GM12864 (cell line): Measurements from ENCODE around the gene PSME3.

Experiments
- DNase-seq: peaks from one replicate; pipeline ENCODE4 v3.0.0-alpha.2; 2011; ENCODE audit warnings: low read depth
- H3K4me3 ChIP-seq: 2 replicates; pipeline ENCODE4 v1.5.1; 2011; ENCODE audit warnings: mild to moderate bottlenecking, low read depth, low read length, control low read depth
- TF ChIP-seq, protein P1 (sequence below): IDR thresholded peaks from 2 replicates; pipeline ENCODE4 v1.5.1; 2011; ENCODE audit warnings: low read depth, mild to moderate bottlenecking, moderate library complexity, low read length, control low read depth, inconsistent platforms; ENCODE audit errors: missing control alignments

The PSME3 gene

DNA sequence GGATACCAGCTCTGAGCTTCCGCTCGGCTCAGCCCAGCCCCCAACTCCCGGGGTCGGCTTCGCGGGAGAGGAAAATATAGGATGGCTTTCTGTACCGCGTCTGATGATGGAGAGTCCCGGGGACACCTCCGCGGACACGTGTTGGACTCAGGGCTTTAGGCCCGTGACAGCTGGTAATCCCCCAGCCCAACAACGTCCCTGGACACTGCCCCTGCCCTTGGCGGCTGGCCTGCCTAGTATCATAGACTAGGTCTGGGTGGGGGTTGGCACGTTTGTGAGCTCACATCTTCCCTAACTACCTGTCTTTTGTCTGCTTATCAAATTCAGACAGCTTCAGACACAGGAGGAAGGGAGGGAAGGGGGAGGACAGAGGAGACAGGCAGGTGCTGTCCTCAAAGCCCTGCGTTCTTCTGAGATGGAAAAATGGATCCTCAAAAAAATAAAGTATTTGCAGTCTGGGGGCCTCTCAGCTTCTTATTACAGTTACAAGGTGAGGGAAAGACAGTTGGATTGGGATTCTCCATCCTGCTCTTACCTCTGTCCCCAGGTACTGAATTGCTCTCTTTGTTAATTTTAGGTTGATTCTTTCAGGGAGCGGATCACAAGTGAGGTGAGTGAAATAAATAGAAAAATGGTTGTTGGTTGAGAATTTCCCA, 698 bp downstream of the PSME3 start:
- DNase-seq: no peak

DNA sequence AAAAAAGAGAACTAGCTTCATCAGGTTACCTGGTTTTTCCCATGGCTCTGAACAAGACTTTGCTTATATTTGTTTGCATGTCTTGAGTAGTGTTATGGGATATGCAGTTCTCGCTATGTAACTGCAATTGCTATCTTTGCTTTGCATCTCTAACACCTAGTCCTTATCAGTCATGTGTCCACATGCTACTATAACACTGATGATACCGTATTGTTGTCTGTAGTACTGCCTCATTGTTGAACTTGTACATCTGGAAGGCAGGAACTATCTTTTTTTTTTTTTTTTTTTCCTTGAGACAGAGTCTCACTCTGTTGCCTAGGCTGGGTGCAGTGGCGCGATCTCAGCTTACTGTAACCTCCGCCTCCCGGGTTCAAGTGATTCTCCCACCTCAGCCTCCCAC, 2.5 kb downstream of the PSME3 start:
- no peak for DNase-seq
- TF ChIP-seq, protein P1, sequence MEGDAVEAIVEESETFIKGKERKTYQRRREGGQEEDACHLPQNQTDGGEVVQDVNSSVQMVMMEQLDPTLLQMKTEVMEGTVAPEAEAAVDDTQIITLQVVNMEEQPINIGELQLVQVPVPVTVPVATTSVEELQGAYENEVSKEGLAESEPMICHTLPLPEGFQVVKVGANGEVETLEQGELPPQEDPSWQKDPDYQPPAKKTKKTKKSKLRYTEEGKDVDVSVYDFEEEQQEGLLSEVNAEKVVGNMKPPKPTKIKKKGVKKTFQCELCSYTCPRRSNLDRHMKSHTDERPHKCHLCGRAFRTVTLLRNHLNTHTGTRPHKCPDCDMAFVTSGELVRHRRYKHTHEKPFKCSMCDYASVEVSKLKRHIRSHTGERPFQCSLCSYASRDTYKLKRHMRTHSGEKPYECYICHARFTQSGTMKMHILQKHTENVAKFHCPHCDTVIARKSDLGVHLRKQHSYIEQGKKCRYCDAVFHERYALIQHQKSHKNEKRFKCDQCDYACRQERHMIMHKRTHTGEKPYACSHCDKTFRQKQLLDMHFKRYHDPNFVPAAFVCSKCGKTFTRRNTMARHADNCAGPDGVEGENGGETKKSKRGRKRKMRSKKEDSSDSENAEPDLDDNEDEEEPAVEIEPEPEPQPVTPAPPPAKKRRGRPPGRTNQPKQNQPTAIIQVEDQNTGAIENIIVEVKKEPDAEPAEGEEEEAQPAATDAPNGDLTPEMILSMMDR: no peak
- no peak overlapping the region for H3K4me3 ChIP-seq

More for the DNA sequence above, 698 bp downstream of the PSME3 start:
- peak overlapping the region; percentile 79 for H3K4me3 ChIP-seq
- TF ChIP-seq, protein P1: no peak

DNA sequence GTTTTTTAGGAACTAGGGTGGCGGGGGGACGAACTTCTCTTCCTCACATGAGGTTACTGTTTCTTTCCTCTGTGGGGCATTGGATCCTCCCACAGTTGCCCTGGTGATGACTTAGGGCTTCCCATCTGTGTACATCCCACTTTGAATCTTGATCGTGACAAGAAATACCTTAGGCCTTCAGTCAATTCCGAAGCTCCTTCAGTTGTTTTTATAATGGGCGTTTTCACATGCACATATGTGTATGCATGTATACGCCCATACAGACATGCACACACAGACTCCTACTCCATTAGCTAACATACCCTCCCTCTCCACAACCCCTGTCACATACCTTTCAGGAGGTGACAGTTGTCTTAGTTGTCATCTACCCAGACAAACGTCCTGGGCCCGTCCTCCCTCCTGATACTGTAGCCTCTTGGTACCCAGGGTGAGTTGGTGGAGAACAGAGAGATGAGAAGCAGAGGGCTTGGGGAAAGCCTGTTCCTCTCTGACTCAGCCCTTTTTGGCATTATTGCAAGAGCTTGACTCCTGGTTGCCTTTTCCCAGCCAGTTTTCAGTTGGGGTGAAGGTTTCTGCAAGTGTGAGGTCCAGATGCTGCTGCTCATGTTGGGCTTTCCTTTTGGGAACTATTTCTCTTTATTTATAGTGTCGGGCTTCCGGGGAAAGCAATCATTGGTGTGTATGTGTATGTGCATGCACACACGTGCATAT, 8.9 kb downstream of the PSME3 start:
- no peak for DNase-seq
- no peak overlapping the region for H3K4me3 ChIP-seq
- TF ChIP-seq, protein P1: no peak

DNA sequence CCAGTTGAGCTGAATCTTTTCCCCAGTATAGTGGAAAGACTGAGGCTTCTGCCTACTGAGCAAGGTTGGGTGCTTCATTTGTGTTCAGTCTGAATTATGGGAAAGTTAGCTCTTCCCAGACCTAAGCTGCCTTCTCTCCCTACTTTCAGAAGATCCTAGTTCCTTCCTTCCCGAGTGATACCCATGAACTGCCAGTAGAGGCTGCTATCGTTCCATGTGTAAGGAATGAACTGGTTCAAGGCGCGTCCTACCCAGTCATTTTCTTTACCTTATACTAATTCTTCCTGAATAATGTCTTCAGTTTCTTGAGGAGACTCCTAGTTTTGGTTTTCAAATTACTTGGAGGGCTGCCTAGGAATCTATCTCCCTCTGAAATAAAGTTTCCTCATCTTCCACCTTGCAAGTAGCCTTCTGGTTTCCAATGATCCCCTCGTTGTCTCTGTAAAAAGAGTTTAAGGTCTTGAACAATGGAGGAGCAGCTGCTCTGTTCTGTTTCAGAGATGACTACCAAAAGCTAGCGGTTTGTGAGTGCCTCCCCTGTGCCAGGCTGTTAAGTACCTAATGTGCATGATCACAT, 10.2 kb downstream of the PSME3 start:
- TF ChIP-seq, protein P1: peak; percentile 82
- H3K4me3 ChIP-seq: no peak overlapping the region
- no peak for DNase-seq

DNA sequence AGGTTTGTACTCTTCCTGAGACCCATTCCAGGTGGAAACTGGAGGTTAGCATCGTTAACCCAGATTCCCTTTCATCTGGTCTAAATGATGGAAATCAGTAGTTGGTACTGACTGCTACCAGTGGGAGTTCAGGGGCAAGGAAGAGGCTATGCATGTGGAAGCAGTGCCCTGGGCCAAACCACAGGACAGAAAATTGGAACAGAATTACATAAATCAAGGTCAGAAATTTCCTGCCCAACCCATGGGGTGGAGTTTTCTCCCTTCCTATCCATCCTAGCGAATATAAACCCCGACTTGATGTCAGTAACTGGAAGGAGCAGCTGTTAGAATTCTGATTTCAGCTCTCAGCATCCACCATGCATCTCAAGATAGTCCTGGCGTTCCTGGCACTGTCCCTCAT, 11.1 kb downstream of the PSME3 start, which contains the start of gene AOC2:
TSS of gene AOC2 (plus strand) at position 310 of the 400 bp plus-strand sequence. CDS start at position 357, 47 bp downstream.
- H3K4me3 ChIP-seq: no peak within 1 kb of the TSS
- TF ChIP-seq, protein P1: no peak
- no peak for DNase-seq

DNA sequence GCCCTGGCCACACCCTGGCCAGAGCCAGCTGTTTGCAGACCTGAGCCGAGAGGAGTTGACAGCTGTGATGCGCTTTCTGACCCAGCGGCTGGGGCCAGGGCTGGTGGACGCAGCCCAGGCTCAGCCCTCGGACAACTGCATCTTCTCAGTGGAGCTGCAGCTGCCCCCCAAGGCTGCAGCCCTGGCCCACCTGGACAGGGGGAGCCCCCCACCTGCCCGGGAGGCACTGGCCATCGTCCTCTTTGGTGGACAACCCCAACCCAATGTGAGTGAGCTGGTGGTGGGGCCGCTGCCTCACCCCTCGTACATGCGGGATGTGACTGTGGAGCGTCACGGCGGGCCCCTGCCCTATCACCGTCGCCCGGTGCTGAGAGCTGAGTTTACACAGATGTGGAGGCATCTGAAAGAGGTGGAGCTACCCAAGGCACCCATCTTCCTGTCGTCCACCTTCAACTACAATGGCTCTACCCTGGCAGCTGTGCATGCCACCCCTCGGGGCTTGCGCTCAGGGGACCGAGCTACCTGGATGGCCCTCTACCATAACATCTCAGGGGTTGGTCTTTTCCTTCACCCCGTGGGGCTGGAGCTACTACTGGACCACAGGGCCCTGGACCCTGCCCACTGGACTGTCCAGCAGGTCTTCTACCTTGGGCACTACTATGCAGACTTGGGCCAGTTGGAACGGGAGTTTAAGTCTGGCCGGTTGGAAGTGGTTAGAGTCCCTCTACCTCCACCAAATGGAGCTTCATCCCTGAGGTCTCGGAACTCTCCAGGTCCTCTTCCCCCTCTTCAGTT, 11.8 kb downstream of the PSME3 start:
- H3K4me3 ChIP-seq: no peak overlapping the region
- DNase-seq: no peak
- TF ChIP-seq, protein P1: no peak
